HEK293 (cell line): ENCODE results near the gene BTRC.
A peak's percentile ranks its signal among the peaks of the same experiment; 100 is the strongest.

Experiments used
- CTCF ChIA-PET: fragments of 350-600 bp; formaldehyde crosslinking; extraction: SDS; loops from one replicate; lab custom pipeline; 2021; ENCODE audit warnings: antibody characterized with exemption; lab: Yijun Ruan, JAX
- POLR2A ChIA-PET: fragments of 300-600 bp; formaldehyde crosslinking; extraction: SDS; loops from one replicate; lab custom pipeline; 2020; ENCODE audit warnings: antibody characterized with exemption, inconsistent platforms; lab: Yijun Ruan, JAX
- H3K27ac ChIP-seq: fragments of 200-500 bp; sonication (Bioruptor generic); 2 replicates; pipeline ENCODE4 v1.5.1; 2014; ENCODE audit warnings: low read depth, low read length, control low read depth, inconsistent platforms; ENCODE audit errors: extremely low read depth
- H3K36me3 ChIP-seq, 2 experiments: fragments of 200-500 bp in 1 of 2; sonication (Bioruptor generic) in 1 of 2; 1 replicate in 1 of 2; 2 replicates in 1 of 2; pipeline ENCODE4 v1.5.1; 2014 to 2017; ENCODE audit warnings: inconsistent platforms in 2 of 2, low read length in 2 of 2; ENCODE audit not compliant: control insufficient read depth in 2 of 2, insufficient read depth in 1 of 2
- H3K4me1 ChIP-seq: fragments of 200-500 bp; sonication (Bioruptor generic); 2 replicates; pipeline ENCODE4 v1.5.1; 2014; ENCODE audit warnings: mild to moderate bottlenecking, low read length, inconsistent platforms; ENCODE audit not compliant: control insufficient read depth, insufficient read depth
- H3K4me3 ChIP-seq: 2 replicates; pipeline ENCODE4 v1.5.1; 2011; ENCODE audit warnings: low read depth, mild to moderate bottlenecking, control low read depth, low read length, moderate library complexity
- H3K9me3 ChIP-seq: fragments of 200-500 bp; sonication (Bioruptor generic); 2 replicates; pipeline ENCODE4 v1.5.1; 2014; ENCODE audit warnings: low read depth, low read length, inconsistent platforms; ENCODE audit not compliant: control insufficient read depth, insufficient read depth
- GLI4 ChIP-seq: fragments of 450-650 bp; formaldehyde crosslinking; IDR thresholded peaks from 2 replicates; pipeline ENCODE4 v1.5.1; 2016; ENCODE audit warnings: missing biosample characterization, missing genetic modification characterization
- KLF7 ChIP-seq: fragments of 450-650 bp; formaldehyde crosslinking; IDR thresholded peaks from 2 replicates; pipeline ENCODE4 v1.5.1; 2016; ENCODE audit warnings: missing biosample characterization, missing genetic modification characterization, borderline replicate concordance
- MYNN ChIP-seq: fragments of 450-650 bp; formaldehyde crosslinking; IDR thresholded peaks from 2 replicates; pipeline ENCODE4 v1.5.1; 2016; ENCODE audit warnings: missing biosample characterization, missing genetic modification characterization, borderline replicate concordance
- PRDM1 ChIP-seq: fragments of 450-650 bp; formaldehyde crosslinking; IDR thresholded peaks from 2 replicates; pipeline ENCODE4; 2016; ENCODE audit warnings: missing biosample characterization, missing genetic modification characterization
- SCRT2 ChIP-seq: fragments of 450-650 bp; formaldehyde crosslinking; IDR thresholded peaks from 2 replicates; pipeline ENCODE4 v1.5.1; 2016; ENCODE audit warnings: missing biosample characterization, missing genetic modification characterization
- ZBTB1 ChIP-seq: fragments of 450-650 bp; formaldehyde crosslinking; IDR thresholded peaks from 2 replicates; pipeline ENCODE4 v1.5.1; 2016; ENCODE audit warnings: missing biosample characterization, missing genetic modification characterization
- ZNF146 ChIP-seq: fragments of 450-650 bp; formaldehyde crosslinking; IDR thresholded peaks from 2 replicates; pipeline ENCODE4 v1.5.1; 2016; ENCODE audit warnings: missing biosample characterization, missing genetic modification characterization
- ZNF354C ChIP-seq: fragments of 450-650 bp; formaldehyde crosslinking; IDR thresholded peaks from 2 replicates; pipeline ENCODE4 v1.5.1; 2016; ENCODE audit warnings: missing biosample characterization, missing genetic modification characterization, low read depth, borderline replicate concordance
- ZNF514 ChIP-seq: fragments of 450-650 bp; formaldehyde crosslinking; IDR thresholded peaks from 2 replicates; pipeline ENCODE4 v1.5.1; 2016; ENCODE audit warnings: missing biosample characterization, missing genetic modification characterization
- ZNF558 ChIP-seq: fragments of 450-650 bp; formaldehyde crosslinking; IDR thresholded peaks from 2 replicates; pipeline ENCODE4 v1.5.1; 2016; ENCODE audit warnings: missing biosample characterization, missing genetic modification characterization
- ZNF600 ChIP-seq: fragments of 450-650 bp; formaldehyde crosslinking; IDR thresholded peaks from 2 replicates; pipeline ENCODE4 v1.5.1; 2016; ENCODE audit warnings: missing biosample characterization, missing genetic modification characterization
- ZNF658 ChIP-seq: fragments of 450-650 bp; formaldehyde crosslinking; IDR thresholded peaks from 2 replicates; pipeline ENCODE4; 2016; ENCODE audit warnings: missing biosample characterization, missing genetic modification characterization
- ZNF768 ChIP-seq: fragments of 450-650 bp; formaldehyde crosslinking; IDR thresholded peaks from 2 replicates; pipeline ENCODE4 v1.5.1; 2018; ENCODE audit warnings: missing biosample characterization, mild to moderate bottlenecking, missing genetic modification characterization
- ZXDB ChIP-seq: fragments of 450-650 bp; formaldehyde crosslinking; IDR thresholded peaks from 2 replicates; pipeline ENCODE4 v1.5.1; 2016; ENCODE audit warnings: missing biosample characterization, missing genetic modification characterization
- TF ChIP-seq, protein P1 (sequence below): fragments of 450-650 bp; formaldehyde crosslinking; IDR thresholded peaks from 2 replicates; pipeline ENCODE4 v1.5.1; 2017; ENCODE audit warnings: missing biosample characterization, mild to moderate bottlenecking, missing genetic modification characterization, moderate library complexity
- TF ChIP-seq, protein P2 (sequence below): fragments of 450-650 bp; formaldehyde crosslinking; IDR thresholded peaks from 2 replicates; pipeline ENCODE4 v1.5.1; 2016; ENCODE audit warnings: missing biosample characterization, missing genetic modification characterization
- TF ChIP-seq, protein P3 (sequence below): fragments of 450-650 bp; formaldehyde crosslinking; IDR thresholded peaks from 2 replicates; pipeline ENCODE4 v1.5.1; 2016; ENCODE audit warnings: missing biosample characterization, missing genetic modification characterization
- TF ChIP-seq, protein P4 (sequence below): fragments of 450-650 bp; formaldehyde crosslinking; conservative IDR thresholded peaks from 2 replicates; pipeline ENCODE4 v1.5.1; 2016; ENCODE audit warnings: low read depth, missing biosample characterization, missing genetic modification characterization
- TF ChIP-seq, protein P5 (sequence below): fragments of 450-650 bp; formaldehyde crosslinking; IDR thresholded peaks from 2 replicates; pipeline ENCODE4 v1.5.1; 2016; ENCODE audit warnings: missing biosample characterization, missing genetic modification characterization, low read depth
- TF ChIP-seq, protein P6 (sequence below): fragments of 450-650 bp; formaldehyde crosslinking; IDR thresholded peaks from 2 replicates; pipeline ENCODE4 v1.5.1; 2017; ENCODE audit warnings: missing biosample characterization, missing genetic modification characterization

BTRC gene

DNA sequence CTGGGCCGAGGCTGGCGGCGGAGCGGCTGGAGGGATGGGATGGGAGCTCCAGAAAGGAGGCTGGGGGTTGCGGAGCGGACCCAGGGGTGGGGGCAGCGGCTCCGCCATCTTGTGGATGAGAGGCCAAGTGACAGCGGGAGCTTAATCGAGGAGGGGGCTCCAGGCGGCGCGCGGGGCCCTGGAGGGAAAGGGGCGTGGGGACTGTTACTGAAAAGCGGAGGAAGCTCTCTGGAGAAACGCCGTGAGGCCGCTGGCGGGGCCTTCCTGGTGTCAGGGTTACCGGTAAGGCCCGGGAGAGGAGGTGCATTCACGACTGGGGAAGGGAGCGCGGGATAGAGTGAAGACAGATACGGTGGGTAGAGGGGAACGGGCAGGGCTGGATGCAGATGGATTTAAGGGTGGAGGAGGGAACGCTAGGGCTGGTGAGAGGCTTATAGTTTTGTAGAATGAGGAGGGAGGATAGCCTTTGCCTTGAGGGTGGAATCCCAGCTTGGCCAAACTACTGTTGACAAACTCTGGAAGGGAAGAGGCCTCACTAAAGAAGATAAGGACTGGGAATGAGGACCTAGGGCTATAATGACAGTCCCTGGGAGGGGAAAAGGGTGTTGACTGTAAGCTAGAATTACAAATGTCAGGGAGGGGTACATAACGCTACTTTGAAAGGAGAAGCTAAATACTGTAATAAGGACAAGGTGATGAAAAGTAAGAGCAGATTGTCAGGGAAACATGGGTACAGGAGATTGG is 535 bp downstream of the BTRC start (continued):
- TF ChIP-seq, protein P1, sequence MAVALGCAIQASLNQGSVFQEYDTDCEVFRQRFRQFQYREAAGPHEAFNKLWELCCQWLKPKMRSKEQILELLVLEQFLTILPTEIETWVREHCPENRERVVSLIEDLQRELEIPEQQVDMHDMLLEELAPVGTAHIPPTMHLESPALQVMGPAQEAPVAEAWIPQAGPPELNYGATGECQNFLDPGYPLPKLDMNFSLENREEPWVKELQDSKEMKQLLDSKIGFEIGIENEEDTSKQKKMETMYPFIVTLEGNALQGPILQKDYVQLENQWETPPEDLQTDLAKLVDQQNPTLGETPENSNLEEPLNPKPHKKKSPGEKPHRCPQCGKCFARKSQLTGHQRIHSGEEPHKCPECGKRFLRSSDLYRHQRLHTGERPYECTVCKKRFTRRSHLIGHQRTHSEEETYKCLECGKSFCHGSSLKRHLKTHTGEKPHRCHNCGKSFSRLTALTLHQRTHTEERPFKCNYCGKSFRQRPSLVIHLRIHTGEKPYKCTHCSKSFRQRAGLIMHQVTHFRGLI (tag by site-specific recombination), result no peak
- TF ChIP-seq ZNF354C (tag by site-specific recombination) (no peak), GLI4 (no peak), ZNF658 (tag by site-specific recombination) (no peak), ZNF768 (no peak), MYNN (tag by site-specific recombination) (no peak), ZNF600 (tag by site-specific recombination) (peak; percentile 42; the same call in 1 of the 2 replicates), ZBTB1 (tag by site-specific recombination) (0 out of 2 replicates have a peak, but pooled peaks have one; percentile 16), ZNF146 (tag by site-specific recombination) (no peak)
- TF ChIP-seq, protein P2, sequence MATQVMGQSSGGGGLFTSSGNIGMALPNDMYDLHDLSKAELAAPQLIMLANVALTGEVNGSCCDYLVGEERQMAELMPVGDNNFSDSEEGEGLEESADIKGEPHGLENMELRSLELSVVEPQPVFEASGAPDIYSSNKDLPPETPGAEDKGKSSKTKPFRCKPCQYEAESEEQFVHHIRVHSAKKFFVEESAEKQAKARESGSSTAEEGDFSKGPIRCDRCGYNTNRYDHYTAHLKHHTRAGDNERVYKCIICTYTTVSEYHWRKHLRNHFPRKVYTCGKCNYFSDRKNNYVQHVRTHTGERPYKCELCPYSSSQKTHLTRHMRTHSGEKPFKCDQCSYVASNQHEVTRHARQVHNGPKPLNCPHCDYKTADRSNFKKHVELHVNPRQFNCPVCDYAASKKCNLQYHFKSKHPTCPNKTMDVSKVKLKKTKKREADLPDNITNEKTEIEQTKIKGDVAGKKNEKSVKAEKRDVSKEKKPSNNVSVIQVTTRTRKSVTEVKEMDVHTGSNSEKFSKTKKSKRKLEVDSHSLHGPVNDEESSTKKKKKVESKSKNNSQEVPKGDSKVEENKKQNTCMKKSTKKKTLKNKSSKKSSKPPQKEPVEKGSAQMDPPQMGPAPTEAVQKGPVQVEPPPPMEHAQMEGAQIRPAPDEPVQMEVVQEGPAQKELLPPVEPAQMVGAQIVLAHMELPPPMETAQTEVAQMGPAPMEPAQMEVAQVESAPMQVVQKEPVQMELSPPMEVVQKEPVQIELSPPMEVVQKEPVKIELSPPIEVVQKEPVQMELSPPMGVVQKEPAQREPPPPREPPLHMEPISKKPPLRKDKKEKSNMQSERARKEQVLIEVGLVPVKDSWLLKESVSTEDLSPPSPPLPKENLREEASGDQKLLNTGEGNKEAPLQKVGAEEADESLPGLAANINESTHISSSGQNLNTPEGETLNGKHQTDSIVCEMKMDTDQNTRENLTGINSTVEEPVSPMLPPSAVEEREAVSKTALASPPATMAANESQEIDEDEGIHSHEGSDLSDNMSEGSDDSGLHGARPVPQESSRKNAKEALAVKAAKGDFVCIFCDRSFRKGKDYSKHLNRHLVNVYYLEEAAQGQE (tag by site-specific recombination), result no peak; the same call in 1 of the 2 replicates
- TF ChIP-seq, all 188 proteins: peak for 44

DNA sequence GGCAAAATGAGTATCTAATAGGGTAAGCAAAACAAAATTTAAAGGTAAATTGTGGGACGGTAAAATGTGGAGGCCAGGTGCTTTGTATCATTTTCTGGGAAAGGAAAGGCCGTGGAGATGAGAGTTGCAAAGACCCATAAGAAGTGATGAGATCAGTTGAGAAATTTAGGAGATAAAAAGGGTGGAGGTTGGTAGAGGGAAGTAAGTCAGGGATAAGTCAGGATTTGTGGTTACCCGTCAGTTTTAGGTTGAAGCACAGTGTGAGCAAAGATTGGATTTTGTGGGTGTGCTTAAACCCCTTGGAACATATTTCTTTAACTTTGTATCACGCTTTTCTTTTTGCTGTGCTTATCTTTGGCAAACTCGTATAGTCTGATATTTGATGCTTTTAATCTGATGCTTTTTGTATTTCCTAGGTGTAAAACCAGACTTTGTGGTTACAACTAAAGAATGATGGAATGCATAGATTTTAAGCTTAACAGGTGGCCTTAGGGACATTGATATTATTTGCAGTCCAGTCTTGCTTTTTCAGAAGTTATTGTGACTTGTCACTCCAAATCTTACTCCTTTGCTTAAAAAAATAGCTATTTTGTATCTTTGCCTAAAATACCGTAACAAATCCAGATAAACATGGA is 1.2 kb downstream of the BTRC start:
- H3K4me1 ChIP-seq, result peaks cover 10% of the 10 kb centered on the region
- ChIA-PET POLR2A (interaction anchor here (1.1 to 1.8 kb wide), 4 partner anchors 8 to 154 kb away, joined by 3 to 6 read pairs (median 4); no protein-coding TSS in a partner anchor), CTCF (interaction anchor here (0.6 to 1.8 kb wide), 6 partner anchors 63 to 141 kb away, joined by 3 to 6 read pairs (median 4); no protein-coding TSS in a partner anchor)
- H3K36me3 ChIP-seq, result peaks cover 0 to 5% of the 10 kb centered on the region in 2 experiments; a peak in 2 of 3 replicates
- peak overlapping the region; percentile 72 for H3K4me3 ChIP-seq
- H3K9me3 ChIP-seq, result no peaks in the 10 kb centered on the region
- peak overlapping the region; percentile 94 for H3K27ac ChIP-seq
- TF ChIP-seq, protein P3, sequence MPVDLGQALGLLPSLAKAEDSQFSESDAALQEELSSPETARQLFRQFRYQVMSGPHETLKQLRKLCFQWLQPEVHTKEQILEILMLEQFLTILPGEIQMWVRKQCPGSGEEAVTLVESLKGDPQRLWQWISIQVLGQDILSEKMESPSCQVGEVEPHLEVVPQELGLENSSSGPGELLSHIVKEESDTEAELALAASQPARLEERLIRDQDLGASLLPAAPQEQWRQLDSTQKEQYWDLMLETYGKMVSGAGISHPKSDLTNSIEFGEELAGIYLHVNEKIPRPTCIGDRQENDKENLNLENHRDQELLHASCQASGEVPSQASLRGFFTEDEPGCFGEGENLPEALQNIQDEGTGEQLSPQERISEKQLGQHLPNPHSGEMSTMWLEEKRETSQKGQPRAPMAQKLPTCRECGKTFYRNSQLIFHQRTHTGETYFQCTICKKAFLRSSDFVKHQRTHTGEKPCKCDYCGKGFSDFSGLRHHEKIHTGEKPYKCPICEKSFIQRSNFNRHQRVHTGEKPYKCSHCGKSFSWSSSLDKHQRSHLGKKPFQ (tag by site-specific recombination), result no peak
- TF ChIP-seq, protein P4, sequence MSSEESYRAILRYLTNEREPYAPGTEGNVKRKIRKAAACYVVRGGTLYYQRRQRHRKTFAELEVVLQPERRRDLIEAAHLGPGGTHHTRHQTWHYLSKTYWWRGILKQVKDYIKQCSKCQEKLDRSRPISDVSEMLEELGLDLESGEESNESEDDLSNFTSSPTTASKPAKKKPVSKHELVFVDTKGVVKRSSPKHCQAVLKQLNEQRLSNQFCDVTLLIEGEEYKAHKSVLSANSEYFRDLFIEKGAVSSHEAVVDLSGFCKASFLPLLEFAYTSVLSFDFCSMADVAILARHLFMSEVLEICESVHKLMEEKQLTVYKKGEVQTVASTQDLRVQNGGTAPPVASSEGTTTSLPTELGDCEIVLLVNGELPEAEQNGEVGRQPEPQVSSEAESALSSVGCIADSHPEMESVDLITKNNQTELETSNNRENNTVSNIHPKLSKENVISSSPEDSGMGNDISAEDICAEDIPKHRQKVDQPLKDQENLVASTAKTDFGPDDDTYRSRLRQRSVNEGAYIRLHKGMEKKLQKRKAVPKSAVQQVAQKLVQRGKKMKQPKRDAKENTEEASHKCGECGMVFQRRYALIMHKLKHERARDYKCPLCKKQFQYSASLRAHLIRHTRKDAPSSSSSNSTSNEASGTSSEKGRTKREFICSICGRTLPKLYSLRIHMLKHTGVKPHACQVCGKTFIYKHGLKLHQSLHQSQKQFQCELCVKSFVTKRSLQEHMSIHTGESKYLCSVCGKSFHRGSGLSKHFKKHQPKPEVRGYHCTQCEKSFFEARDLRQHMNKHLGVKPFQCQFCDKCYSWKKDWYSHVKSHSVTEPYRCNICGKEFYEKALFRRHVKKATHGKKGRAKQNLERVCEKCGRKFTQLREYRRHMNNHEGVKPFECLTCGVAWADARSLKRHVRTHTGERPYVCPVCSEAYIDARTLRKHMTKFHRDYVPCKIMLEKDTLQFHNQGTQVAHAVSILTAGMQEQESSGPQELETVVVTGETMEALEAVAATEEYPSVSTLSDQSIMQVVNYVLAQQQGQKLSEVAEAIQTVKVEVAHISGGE, result peak; percentile 65
- TF ChIP-seq, protein P5, sequence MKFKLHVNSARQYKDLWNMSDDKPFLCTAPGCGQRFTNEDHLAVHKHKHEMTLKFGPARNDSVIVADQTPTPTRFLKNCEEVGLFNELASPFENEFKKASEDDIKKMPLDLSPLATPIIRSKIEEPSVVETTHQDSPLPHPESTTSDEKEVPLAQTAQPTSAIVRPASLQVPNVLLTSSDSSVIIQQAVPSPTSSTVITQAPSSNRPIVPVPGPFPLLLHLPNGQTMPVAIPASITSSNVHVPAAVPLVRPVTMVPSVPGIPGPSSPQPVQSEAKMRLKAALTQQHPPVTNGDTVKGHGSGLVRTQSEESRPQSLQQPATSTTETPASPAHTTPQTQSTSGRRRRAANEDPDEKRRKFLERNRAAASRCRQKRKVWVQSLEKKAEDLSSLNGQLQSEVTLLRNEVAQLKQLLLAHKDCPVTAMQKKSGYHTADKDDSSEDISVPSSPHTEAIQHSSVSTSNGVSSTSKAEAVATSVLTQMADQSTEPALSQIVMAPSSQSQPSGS (tag by site-specific recombination), result no peak
- TF ChIP-seq ZNF514 (tag by site-specific recombination), result no peak
- 0 out of 2 replicates have a peak, but pooled peaks have one; percentile 4 for TF ChIP-seq ZNF558 (tag by site-specific recombination)
- 0 out of 2 replicates have a peak, but pooled peaks have one; percentile 10 for TF ChIP-seq ZBTB1 (tag by site-specific recombination)
- peak; percentile 36 for TF ChIP-seq ZXDB (tag by site-specific recombination)
- TF ChIP-seq SCRT2, result peak; percentile 84
- TF ChIP-seq, protein P6, sequence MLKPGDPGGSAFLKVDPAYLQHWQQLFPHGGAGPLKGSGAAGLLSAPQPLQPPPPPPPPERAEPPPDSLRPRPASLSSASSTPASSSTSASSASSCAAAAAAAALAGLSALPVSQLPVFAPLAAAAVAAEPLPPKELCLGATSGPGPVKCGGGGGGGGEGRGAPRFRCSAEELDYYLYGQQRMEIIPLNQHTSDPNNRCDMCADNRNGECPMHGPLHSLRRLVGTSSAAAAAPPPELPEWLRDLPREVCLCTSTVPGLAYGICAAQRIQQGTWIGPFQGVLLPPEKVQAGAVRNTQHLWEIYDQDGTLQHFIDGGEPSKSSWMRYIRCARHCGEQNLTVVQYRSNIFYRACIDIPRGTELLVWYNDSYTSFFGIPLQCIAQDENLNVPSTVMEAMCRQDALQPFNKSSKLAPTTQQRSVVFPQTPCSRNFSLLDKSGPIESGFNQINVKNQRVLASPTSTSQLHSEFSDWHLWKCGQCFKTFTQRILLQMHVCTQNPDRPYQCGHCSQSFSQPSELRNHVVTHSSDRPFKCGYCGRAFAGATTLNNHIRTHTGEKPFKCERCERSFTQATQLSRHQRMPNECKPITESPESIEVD (tag by site-specific recombination), result peak; percentile 91
- peak; percentile 14; the same call in 1 of the 2 replicates for TF ChIP-seq KLF7 (tag by site-specific recombination)
- peak; percentile 88 for TF ChIP-seq PRDM1 (tag by site-specific recombination)
